Adrenal gland (tissue), 12 donors: ENCODE data around the gene AAMDC. TPM values are rescaled to one million over a fixed set of nuclear protein-coding genes. Genes with fewer than 3 reads are reported as not detected.

ENCODE experiments used
- DNase-seq, 7 donors: peaks; one replicate each; pipeline ENCODE4 v3.0.0-alpha.2; 2019 to 2020
- H3K27ac ChIP-seq, 5 donors: fragments of 200-600 bp; sonication (generic) in 4 of 5; 1 replicate in 3 of 5; 2 replicates in 2 of 5; pipeline versions ENCODE4 v1.5.1 to v1.8.0; 2016 to 2020; ENCODE audit warnings: mild to moderate bottlenecking in 1 of 5
- H3K27me3 ChIP-seq: fragments of 200-600 bp; 2 replicates; pipeline ENCODE4 v1.8.0; 2021
- H3K36me3 ChIP-seq, 2 donors: fragments of 200-600 bp; replicated peaks in 1 of 2; 1 replicate in 1 of 2; 2 replicates in 1 of 2; pipeline versions ENCODE4 v1.5.1 to v1.8.0; 2018 to 2022
- H3K4me1 ChIP-seq, 2 donors: fragments of 200-600 bp; replicated peaks in 1 of 2; 1 replicate in 1 of 2; 2 replicates in 1 of 2; pipeline versions ENCODE4 v1.5.1 to v1.8.0; 2018 to 2021
- H3K4me3 ChIP-seq, 4 donors: fragments of 200-600 bp; sonication (generic) in 3 of 4; one replicate each; pipeline ENCODE4 v1.5.1; 2016 to 2018
- H3K9me3 ChIP-seq, 3 donors: fragments of 200-600 bp; sonication (generic) in 1 of 3; replicated peaks in 1 of 3; 1 replicate in 2 of 3; 2 replicates in 1 of 3; pipeline versions ENCODE4 v1.5.1 to v1.8.0; 2016 to 2021
- POLR2A ChIP-seq, 2 donors: fragments of 450-650 bp; IDR thresholded peaks; one replicate each; pipeline ENCODE4 v1.6.1; 2017; ENCODE audit warnings: antibody characterized with exemption in 2 of 2, mild to moderate bottlenecking in 2 of 2, moderate library complexity in 1 of 2
- WGBS, 4 donors: extraction: QIAGEN DNeasy Blood & Tissue Kit in 2 of 4; methylation state at CpG; one replicate each; pipeline versions ENCODE4 v1.1.5 to v1.1.7; 2013 to 2017; 5-methylcytosine and 5-hydroxymethylcytosine counted together
- intact Hi-C, 2 donors: fragments of 100-400 bp; cut with DNase I; formaldehyde crosslinking; loops; one replicate each; pipeline versions ENCODE4 v1.14.1 to v1.15.0; 2022 to 2023
- polyA plus RNA-seq, 3 donors: library from polyadenylated mRNA; stranded (reverse); fragments of 200-250 nt in 2 of 3; fragments of 350-450 nt in 1 of 3; fragmentation: Illumina TruSeq in 1 of 3; extraction: RNeasy Lipid Tissue Mini Kit (QIAGEN cat#74804) in 1 of 3; gene quantifications; one replicate each; pipeline ENCODE4 v1.2.3, GENCODE V29; 2013 to 2014
- total RNA-seq, 9 donors: library from RNA; depleted of rRNA in 4 of 9; stranded (reverse); fragments of >200 nt in 4 of 9; fragments of 120-200 nt in 1 of 9; fragmentation: NEBNext Ultra II Directional in 1 of 9; extraction: Animal tissue kit (Norgen Biotek cat#: 25700) in 1 of 9; gene quantifications; one replicate each; pipeline versions ENCODE4 v1.1.0 to v1.2.4, GENCODE V29; 2013 to 2023
- TF ChIP-seq, protein P1 (sequence below), 6 experiments: fragments of 450-650 bp in 4 of 6; fragments of 200-600 bp in 2 of 6; sonication (generic) in 1 of 6; IDR thresholded peaks; 1 replicate in 5 of 6; 2 replicates in 1 of 6; pipeline versions ENCODE4 v1.5.1 to v1.8.0; 2016 to 2021; ENCODE audit warnings: antibody characterized with exemption in 6 of 6, mild to moderate bottlenecking in 2 of 6, moderate library complexity in 1 of 6
- donor health status: healthy with polysubstance abuse.
- donor health status: Bipolar disorder and iron deficiency.
- donor health status: DM: yes; HTN: yes; CAD: no.
- donor health status: DM: no; HTN: no; CAD: no.
- donor health status: DM: no; HTN: no; CAD: no.
- donor health status: DM: yes; HTN: yes; CAD: no.

The AAMDC gene
- total and polyA plus RNA-seq, 12 donors, result 85.6 to 581 (median 148) TPM

DNA sequence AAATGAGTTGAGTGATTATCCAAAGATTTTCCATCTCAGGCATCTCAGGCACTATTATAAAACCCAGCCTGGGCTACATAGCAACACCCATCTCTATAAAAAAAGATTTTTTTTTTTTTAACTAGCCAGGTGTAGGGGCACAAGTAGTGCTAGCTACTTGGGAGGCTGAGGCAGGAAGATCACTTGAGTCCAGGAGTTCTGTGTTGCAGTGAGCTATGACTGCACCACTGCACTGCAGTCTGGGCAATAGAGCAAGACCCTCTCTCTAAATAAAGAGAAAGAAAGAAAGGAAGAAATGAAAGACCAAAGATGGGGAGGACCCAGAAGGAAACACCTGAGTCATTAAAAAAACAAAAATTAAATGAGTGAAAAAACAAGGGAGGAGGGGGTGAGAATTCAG lies 14.5 kb upstream of the AAMDC start:
- DNase-seq, result no peak
- intact Hi-C loops, result no loop called here
- no peak overlapping the region for H3K4me3 ChIP-seq
- peaks cover 0 to 2% of the 10 kb centered on the region in 2 donors for H3K36me3 ChIP-seq
- no peaks in the 10 kb centered on the region for H3K27me3 ChIP-seq
- TF ChIP-seq, protein P1, sequence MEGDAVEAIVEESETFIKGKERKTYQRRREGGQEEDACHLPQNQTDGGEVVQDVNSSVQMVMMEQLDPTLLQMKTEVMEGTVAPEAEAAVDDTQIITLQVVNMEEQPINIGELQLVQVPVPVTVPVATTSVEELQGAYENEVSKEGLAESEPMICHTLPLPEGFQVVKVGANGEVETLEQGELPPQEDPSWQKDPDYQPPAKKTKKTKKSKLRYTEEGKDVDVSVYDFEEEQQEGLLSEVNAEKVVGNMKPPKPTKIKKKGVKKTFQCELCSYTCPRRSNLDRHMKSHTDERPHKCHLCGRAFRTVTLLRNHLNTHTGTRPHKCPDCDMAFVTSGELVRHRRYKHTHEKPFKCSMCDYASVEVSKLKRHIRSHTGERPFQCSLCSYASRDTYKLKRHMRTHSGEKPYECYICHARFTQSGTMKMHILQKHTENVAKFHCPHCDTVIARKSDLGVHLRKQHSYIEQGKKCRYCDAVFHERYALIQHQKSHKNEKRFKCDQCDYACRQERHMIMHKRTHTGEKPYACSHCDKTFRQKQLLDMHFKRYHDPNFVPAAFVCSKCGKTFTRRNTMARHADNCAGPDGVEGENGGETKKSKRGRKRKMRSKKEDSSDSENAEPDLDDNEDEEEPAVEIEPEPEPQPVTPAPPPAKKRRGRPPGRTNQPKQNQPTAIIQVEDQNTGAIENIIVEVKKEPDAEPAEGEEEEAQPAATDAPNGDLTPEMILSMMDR (IDR thresholded peaks at IDR 0.05), result no peak
- no peak for TF ChIP-seq POLR2A (IDR thresholded peaks at IDR 0.05)
- H3K27ac ChIP-seq, result no peak overlapping the region
- peaks cover 0 to 15% of the 10 kb centered on the region in 2 donors for H3K4me1 ChIP-seq
- H3K9me3 ChIP-seq, result no peaks in the 10 kb centered on the region

DNA sequence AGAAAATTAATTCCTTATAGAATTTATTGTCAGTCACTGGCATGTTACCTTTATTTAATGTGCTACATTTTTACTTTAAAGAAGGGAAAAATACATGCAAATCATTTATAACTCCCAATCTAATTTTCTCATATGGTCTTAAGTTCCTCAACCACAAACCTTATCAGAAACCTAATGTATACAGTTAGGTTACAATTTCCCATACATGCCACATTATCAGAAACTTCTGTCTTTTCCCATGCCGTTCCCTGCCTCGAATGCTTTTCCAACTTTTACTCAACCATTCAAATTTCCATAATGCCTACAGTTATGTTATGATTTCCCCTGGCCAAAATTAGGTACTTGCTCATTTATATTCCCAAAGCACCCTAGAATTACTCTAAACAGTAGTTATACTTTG lies 14.0 kb upstream of the AAMDC start:
- WGBS, 4 donors, result 95 to 97% (median 96%) methylated on average over 2 of the region's 2 CpGs
- DNase-seq, result no peak
- TF ChIP-seq POLR2A (IDR thresholded peaks at IDR 0.05), result no peak
- TF ChIP-seq, protein P1 (IDR thresholded peaks at IDR 0.05), result no peak
- H3K4me3 ChIP-seq, result no peak overlapping the region
- H3K27ac ChIP-seq, result no peak overlapping the region
- H3K36me3 ChIP-seq, result peaks cover 0 to 4% of the 10 kb centered on the region in 2 donors
- no peaks in the 10 kb centered on the region for H3K27me3 ChIP-seq
- no peaks in the 10 kb centered on the region for H3K9me3 ChIP-seq
- intact Hi-C loops, result no loop called here
- H3K4me1 ChIP-seq, result peaks cover 0 to 15% of the 10 kb centered on the region in 2 donors

DNA sequence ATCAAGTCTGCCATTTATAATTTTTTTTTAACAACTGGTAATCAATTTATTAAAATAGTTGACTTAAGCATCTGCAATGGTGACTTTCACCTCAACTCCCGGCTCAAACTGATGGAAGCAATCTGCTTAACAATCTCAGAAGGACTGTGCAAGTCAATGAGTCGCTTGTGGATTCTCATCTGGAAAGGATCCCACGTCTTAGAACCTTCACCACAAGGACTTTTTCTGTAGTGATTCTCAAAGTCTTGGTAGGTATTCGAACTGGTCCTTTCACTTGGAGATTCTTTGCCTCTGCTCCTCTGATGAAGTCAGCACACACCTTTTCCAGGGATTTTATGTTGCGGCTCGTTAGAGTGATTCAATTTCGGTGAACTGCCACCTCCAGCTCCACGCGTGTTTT lies 7.7 kb upstream of the AAMDC start:
- no peak for TF ChIP-seq POLR2A (IDR thresholded peaks at IDR 0.05)
- TF ChIP-seq, protein P1 (IDR thresholded peaks at IDR 0.05), result no peak
- Histone ChIP-seq H3K36me3 (peaks cover 0 to 8% of the 10 kb centered on the region in 2 donors), H3K27ac (no peak overlapping the region), H3K27me3 (no peaks in the 10 kb centered on the region), H3K9me3 (no peaks in the 10 kb centered on the region), H3K4me3 (no peak overlapping the region), H3K4me1 (peaks cover 0 to 43% of the 10 kb centered on the region in 2 donors)
- intact Hi-C loops, result no loop called here
- 84 to 91% (median 86%) methylated on average over 9 of the region's 9 CpGs for WGBS, 4 donors
- DNase-seq, result no peak

DNA sequence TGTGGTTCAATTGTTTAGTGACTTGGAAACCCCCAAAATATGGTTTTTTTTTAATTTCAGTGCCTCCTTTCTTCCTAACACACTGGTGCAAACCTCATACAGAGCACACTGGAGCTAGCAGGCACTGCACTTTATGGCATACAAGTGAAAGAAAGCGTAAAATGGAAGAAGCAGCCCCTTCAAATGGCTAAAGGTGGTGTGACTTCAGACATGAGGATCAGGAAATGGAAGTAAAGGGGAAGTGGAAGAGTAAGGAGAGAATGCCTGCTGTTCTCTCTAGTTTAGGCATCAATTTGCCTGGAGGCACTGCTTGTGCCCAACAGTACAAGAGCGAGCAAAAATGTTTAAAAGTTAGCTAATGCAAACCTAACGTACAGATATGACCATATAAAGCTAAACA lies 6.1 kb upstream of the AAMDC start:
- 97 to 99% (median 98%) methylated on average over 3 of the region's 3 CpGs for WGBS, 4 donors
- Histone ChIP-seq H3K36me3 (peaks cover 0 to 8% of the 10 kb centered on the region in 2 donors), H3K27ac (no peak overlapping the region), H3K27me3 (no peaks in the 10 kb centered on the region), H3K9me3 (no peaks in the 10 kb centered on the region), H3K4me1 (peaks cover 9 to 42% of the 10 kb centered on the region in 2 donors), H3K4me3 (no peak overlapping the region)
- intact Hi-C loops, result no loop called here
- no peak for DNase-seq
- TF ChIP-seq, protein P1 (IDR thresholded peaks at IDR 0.05), result no peak
- TF ChIP-seq POLR2A (IDR thresholded peaks at IDR 0.05), result no peak
